BE2C (cell line): ENCODE results near the gene LBX1.

ENCODE experiments used
- DNase-seq: peaks from one replicate; pipeline ENCODE4 v3.0.0-alpha.2; 2020
- H3K27me3 ChIP-seq: fragments of 250-450 bp; sonication (Bioruptor Pico); 2 replicates; pipeline ENCODE4 v1.5.1; 2020; ENCODE audit warnings: mild to moderate bottlenecking
- H3K36me3 ChIP-seq: fragments of 250-450 bp; sonication (Bioruptor Pico); 2 replicates; pipeline ENCODE4 v1.5.1; 2020; ENCODE audit warnings: mild to moderate bottlenecking
- H3K4me1 ChIP-seq: fragments of 250-450 bp; sonication (Bioruptor Pico); 2 replicates; pipeline ENCODE4 v1.5.1; 2020
- H3K4me3 ChIP-seq: 2 replicates; pipeline ENCODE4 v1.5.1; 2011; ENCODE audit warnings: low read depth, low read length
- H3K9me3 ChIP-seq: fragments of 250-450 bp; sonication (Bioruptor Pico); 2 replicates; pipeline ENCODE4 v1.5.1; 2020
- CTCF ChIP-seq: IDR thresholded peaks from 2 replicates; pipeline ENCODE4 v1.5.1; 2012; ENCODE audit warnings: mild to moderate bottlenecking, low read depth, low read length

Gene LBX1

GRCh38 chr10:101233863-101234262 lies 4.6 kb upstream of the LBX1 start:
- H3K4me3 ChIP-seq: no peak overlapping the region

GRCh38 chr10:101233443-101233842 lies 4.2 kb upstream of the LBX1 start:
- H3K36me3 ChIP-seq: no peaks in the 10 kb centered on the region
- DNase-seq: no peak
- no peaks in the 10 kb centered on the region for H3K9me3 ChIP-seq
- TF ChIP-seq CTCF: no peak
- no peaks in the 10 kb centered on the region for H3K4me1 ChIP-seq
- no peak overlapping the region for H3K4me3 ChIP-seq
- peaks cover 57% of the 10 kb centered on the region for H3K27me3 ChIP-seq

More at GRCh38 chr10:101233863-101234262, 4.6 kb upstream of the LBX1 start:
- no peaks in the 10 kb centered on the region for H3K4me1 ChIP-seq
- H3K9me3 ChIP-seq: no peaks in the 10 kb centered on the region
- TF ChIP-seq CTCF: no peak
- H3K36me3 ChIP-seq: no peaks in the 10 kb centered on the region
- H3K27me3 ChIP-seq: peaks cover 53% of the 10 kb centered on the region
- DNase-seq: no peak

- Histone ChIP-seq H3K4me3 (no peak overlapping the region), H3K4me1 (no peaks in the 10 kb centered on the region), H3K9me3 (no peaks in the 10 kb centered on the region), H3K36me3 (no peaks in the 10 kb centered on the region), H3K27me3 (peaks cover 70% of the 10 kb centered on the region)
- DNase-seq: no peak
- no peak for TF ChIP-seq CTCF
These were observed 2.8 kb upstream of the LBX1 start for GRCh38 chr10:101231912-101232689.

GRCh38 chr10:101231092-101231491 lies 1.8 kb upstream of the LBX1 start:
- DNase-seq: no peak
- Histone ChIP-seq H3K9me3 (no peaks in the 10 kb centered on the region), H3K27me3 (peaks cover 72% of the 10 kb centered on the region), H3K36me3 (no peaks in the 10 kb centered on the region), H3K4me3 (no peak overlapping the region), H3K4me1 (no peaks in the 10 kb centered on the region)
- no peak for TF ChIP-seq CTCF

DNA sequence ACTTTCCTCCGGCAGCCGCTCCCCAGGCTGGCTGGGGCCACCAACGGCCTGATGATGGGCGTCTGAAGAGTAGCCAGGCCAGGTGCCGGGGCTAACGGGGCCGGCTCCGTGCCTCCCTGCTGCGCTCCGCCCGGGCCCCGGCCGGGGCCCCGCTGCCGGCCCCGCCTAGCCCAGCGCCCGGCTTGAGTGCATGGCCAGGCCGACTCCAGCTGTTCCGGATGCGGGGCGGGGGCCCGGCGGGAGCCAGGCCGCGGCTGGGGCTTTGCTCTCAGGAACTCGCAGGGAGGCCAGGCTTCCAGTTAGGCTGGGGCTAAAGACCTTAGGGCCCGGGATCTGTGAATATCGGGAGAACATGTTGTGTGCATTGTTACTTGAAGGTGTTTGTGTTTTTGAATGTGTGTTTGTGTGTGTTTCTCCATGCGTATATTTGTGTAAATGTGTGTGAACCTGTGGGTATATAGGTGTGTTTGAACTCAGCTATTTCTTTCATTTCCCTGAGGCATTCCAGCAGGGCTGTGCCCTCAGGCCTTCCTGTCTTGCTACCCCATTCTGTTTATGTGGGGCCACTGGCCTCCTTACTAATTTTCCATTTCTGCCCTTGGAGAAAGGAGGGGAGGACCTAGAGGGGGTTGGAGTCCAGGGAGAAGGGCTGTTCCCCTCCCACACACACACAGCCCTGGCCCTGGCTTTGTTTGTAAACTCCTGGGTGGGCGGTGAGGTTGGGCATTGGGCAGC lies 1.1 kb upstream of the LBX1 start:
- Histone ChIP-seq H3K9me3 (no peaks in the 10 kb centered on the region), H3K27me3 (peaks cover 79% of the 10 kb centered on the region), H3K4me1 (no peaks in the 10 kb centered on the region), H3K4me3 (peak overlapping the region; percentile 23), H3K36me3 (no peaks in the 10 kb centered on the region)
- no peak for TF ChIP-seq CTCF
- no peak for DNase-seq

DNA sequence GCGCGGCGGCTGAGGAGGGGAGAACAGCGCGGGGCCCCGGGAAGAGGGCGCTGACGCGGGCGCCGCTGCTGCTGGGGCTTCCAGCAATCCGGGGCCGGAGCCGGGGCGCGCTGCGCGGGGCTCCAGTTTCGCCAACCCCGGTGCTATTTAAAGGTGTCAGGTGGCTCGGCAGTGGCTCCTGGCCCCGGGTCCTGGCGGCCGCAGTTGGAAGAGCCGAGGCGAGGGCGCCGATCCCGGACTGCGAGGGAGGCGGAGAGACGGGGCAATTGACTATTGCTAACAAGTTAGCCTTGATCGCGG lies 347 bp downstream of the LBX1 start:
- H3K4me1 ChIP-seq: no peaks in the 10 kb centered on the region
- H3K36me3 ChIP-seq: no peaks in the 10 kb centered on the region
- TF ChIP-seq CTCF: no peak
- peaks cover 93% of the 10 kb centered on the region for H3K27me3 ChIP-seq
- DNase-seq: no peak
- H3K4me3 ChIP-seq: no peak overlapping the region
- H3K9me3 ChIP-seq: peaks cover under 1% of the 10 kb centered on the region
